Muscle of leg (tissue), 11 donors: ENCODE measurements around the gene ARHGAP27. TPM values are rescaled to one million over a fixed set of nuclear protein-coding genes. Genes with fewer than 3 reads are reported as not detected.
"Not testable (repeated sequence)": the region's sequence is repeated elsewhere in the genome, so short reads cannot be mapped to it uniquely, and the experiment has no call there.

Experiments
- DNase-seq: peaks from one replicate; pipeline ENCODE4 v3.0.0; 2013
- H3K27ac ChIP-seq: one replicate; pipeline ENCODE4 v1.5.1; 2013; ENCODE audit warnings: mild to moderate bottlenecking, low read length, control low read depth
- H3K27me3 ChIP-seq: one replicate; pipeline ENCODE4 v1.6.1; 2013; ENCODE audit warnings: low read length; ENCODE audit not compliant: control insufficient read depth, insufficient read depth
- H3K36me3 ChIP-seq: one replicate; pipeline ENCODE4 v1.6.1; 2013; ENCODE audit warnings: low read length; ENCODE audit not compliant: control insufficient read depth, insufficient read depth
- H3K4me1 ChIP-seq: one replicate; pipeline ENCODE4 v1.6.1; 2013; ENCODE audit warnings: low read length; ENCODE audit not compliant: control insufficient read depth, insufficient read depth
- H3K4me3 ChIP-seq: one replicate; pipeline ENCODE4 v1.5.1; 2013; ENCODE audit warnings: low read length, control low read depth
- H3K9me3 ChIP-seq: replicated peaks from 2 replicates; pipeline ENCODE4 v1.6.1; 2013; ENCODE audit warnings: low read depth, low read length; ENCODE audit not compliant: control insufficient read depth
- WGBS: methylation state at CpG from one replicate; pipeline ENCODE4 v1.1.5; 2013; ENCODE audit warnings: missing lambda C conversion rate; ENCODE audit not compliant: insufficient coverage; 5-methylcytosine and 5-hydroxymethylcytosine counted together
- polyA plus RNA-seq, 8 donors: library from polyadenylated mRNA; unstranded; fragments of 120-200 nt; gene quantifications; one replicate each; pipeline versions ENCODE4 v1.2.1 to v1.2.3, GENCODE V29; 2013; ENCODE audit warnings: inconsistent platforms in 1 of 8, low replicate concordance in 1 of 8; ENCODE audit not compliant: insufficient read length in 8 of 8, insufficient read depth in 1 of 8
- total RNA-seq: library from RNA; stranded (reverse); fragments of 120-200 nt; gene quantifications from one replicate; pipeline ENCODE4 v1.2.4, GENCODE V29; 2013

Gene ARHGAP27
- total and polyA plus RNA-seq, 9 donors: 7.1 to 19.0 (median 9.8) TPM

DNA sequence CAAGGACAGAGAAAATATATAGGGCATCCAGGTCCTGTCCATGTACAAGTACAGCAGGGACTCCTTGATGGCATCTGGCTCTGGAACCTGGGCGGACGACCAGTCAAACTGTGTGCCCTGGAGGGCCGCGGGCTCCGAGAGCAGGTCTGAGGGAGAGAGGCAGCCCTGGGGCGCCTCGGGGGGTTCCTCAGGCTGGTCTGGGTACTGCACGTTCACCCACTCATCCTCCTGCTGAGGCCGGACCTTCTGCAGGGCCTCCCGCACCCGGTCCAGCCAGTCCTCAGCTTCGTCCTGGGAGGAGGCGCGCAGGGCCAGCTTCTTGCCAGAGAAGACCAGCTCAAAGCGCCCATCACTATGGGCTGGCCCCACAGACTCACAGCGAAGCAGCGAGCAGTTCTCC is 21.1 kb upstream of the ARHGAP27 start:
- not testable (repeated sequence) for DNase-seq, H3K9me3 ChIP-seq, H3K36me3 ChIP-seq, H3K27ac ChIP-seq, H3K4me3 ChIP-seq, H3K27me3 ChIP-seq, H3K4me1 ChIP-seq
- 82% methylated on average over 12 of the region's 17 CpGs for WGBS

DNA sequence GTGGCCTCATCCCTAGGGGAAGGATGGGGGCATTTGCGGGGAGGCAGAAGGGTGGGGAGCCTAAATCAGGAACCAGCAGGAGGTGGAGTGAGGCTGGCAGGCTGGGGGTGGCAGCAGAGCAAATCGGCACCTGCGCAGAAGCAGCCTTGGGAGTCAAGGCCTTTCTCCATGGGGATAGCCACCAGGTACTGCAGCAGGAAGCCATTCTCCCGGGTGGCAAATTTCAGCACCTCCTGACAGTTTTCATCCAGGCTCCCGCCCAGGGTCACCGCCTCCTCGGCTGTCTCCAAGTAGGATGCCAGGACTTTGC is 20.5 kb upstream of the ARHGAP27 start:
- not testable (repeated sequence) for H3K4me1 ChIP-seq, H3K27me3 ChIP-seq, DNase-seq, H3K36me3 ChIP-seq, H3K27ac ChIP-seq, H3K4me3 ChIP-seq, H3K9me3 ChIP-seq
- WGBS: no CpG with 5 or more reads among the region's 7 CpGs

DNA sequence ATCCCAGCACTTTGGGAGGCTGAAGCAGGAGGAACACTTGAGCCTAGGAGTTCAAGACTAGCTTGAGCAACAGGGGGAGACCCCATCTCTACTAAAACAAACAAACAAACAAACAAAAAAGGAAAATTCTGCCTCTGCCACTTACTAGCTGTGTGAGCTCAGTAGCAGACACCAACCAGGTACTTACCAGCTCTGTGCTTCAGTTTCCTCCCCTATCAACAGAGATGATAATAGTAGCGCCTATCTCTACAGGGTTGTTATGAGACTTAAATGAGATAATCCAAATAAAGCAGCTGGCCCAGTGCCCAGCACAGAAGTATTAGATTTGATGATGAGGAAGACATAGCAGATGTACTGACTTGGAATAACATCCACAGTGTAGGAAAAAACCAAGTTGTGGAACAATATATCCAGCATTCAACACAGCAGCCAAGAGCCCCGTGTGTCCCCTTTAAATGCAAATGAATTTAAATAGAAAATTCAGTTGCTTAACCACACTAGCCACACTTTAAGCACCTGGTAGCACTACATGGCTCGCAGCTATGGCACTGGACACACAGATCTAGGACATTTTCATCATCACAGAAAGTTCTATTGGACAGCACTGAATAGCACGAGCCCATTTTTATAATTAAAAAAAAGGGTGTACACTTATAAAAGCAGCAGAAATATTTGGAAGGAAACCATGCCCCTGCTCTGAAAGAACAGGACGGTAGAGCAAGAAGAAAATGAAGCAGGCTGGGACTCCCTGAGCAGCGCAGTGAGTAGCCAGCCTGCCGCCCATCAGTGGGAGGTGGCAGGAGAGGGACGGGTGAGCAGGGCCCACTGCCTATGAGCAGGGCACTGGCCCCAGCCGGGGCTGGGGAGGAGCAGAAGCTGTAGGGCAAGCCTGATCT is 19.9 kb upstream of the ARHGAP27 start:
- H3K4me3 ChIP-seq, H3K9me3 ChIP-seq, H3K27ac ChIP-seq, DNase-seq, H3K36me3 ChIP-seq, H3K4me1 ChIP-seq, H3K27me3 ChIP-seq: not testable (repeated sequence)
- WGBS: 84% methylated on average over 3 of the region's 9 CpGs

DNA sequence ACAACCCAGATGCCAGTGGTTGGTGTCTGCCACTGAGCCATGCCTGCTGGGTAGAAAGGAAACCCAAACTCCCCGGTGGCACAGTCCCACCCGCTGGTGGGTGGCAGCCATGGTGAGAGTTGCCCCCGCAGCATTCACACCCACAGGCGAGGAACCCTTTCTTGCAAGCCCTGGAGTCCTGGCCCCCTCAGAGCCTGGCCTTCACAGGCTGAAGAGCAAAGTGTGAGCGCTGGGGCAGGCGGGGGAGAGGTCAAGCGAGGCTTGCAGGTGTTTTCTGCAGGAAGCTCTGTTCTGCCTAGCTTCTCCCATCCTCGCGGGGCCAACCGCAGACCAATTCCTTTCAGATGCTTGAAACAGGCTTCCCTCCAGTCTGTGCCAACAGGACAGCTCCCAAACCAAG is 19.0 kb upstream of the ARHGAP27 start:
- DNase-seq, H3K27me3 ChIP-seq, H3K4me1 ChIP-seq, H3K36me3 ChIP-seq, H3K9me3 ChIP-seq, H3K27ac ChIP-seq, H3K4me3 ChIP-seq: not testable (repeated sequence)
- 92% methylated on average over 6 of the region's 10 CpGs for whole genome bisulfite sequencing

- Histone ChIP-seq H3K4me3 (no peak overlapping the region), H3K9me3 (no peaks in the 10 kb centered on the region), H3K36me3 (peaks cover 2% of the 10 kb centered on the region), H3K27me3 (no peaks in the 10 kb centered on the region), H3K27ac (no peak overlapping the region), H3K4me1 (peaks cover 5% of the 10 kb centered on the region)
- no peak for DNase-seq
- WGBS: 75% methylated on average over 6 of the region's 8 CpGs
Observed at GRCh38 chr17:45451131-45451530, 18.5 kb upstream of the ARHGAP27 start.

GRCh38 chr17:45449708-45450329 is 17.1 kb upstream of the ARHGAP27 start:
- DNase-seq, H3K4me3 ChIP-seq, H3K36me3 ChIP-seq: not testable (repeated sequence)

GRCh38 chr17:45449260-45449659 is 16.6 kb upstream of the ARHGAP27 start:
- DNase-seq, H3K4me3 ChIP-seq, H3K9me3 ChIP-seq, H3K27ac ChIP-seq, H3K4me1 ChIP-seq, H3K36me3 ChIP-seq, H3K27me3 ChIP-seq: not testable (repeated sequence)
- 88% methylated on average over 1 of the region's 1 CpG for WGBS

More at GRCh38 chr17:45449708-45450329, 17.1 kb upstream of the ARHGAP27 start:
- H3K27ac ChIP-seq, H3K27me3 ChIP-seq, H3K9me3 ChIP-seq, H3K4me1 ChIP-seq: not testable (repeated sequence)
- 100% methylated on average over 1 of the region's 1 CpG for WGBS

- not testable (repeated sequence) for H3K4me1 ChIP-seq, H3K36me3 ChIP-seq, H3K27me3 ChIP-seq, DNase-seq, H3K4me3 ChIP-seq, H3K27ac ChIP-seq, H3K9me3 ChIP-seq
- WGBS: no CpG with 5 or more reads among the region's 1 CpG
Observed at GRCh38 chr17:45448483-45448882, 15.8 kb upstream of the ARHGAP27 start.

DNA sequence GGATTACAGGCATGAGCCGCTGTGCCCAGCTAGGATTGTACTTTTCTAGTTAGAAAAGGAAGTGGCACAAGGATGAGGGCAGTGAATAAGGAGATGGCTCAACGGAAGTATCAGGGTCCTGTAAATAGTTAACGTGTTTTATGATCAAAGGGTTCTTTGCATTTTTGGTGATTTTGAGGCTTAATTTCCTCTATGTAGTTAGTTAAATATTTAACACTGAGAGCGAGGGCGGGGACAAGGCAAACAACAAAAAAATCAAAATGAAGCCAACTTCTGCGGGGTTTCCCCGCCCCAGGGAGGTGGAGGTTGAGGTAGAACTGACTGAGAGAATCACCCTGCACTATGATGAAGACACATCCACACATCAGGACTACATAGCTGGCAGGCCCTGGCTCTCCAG is 15.4 kb upstream of the ARHGAP27 start:
- not testable (repeated sequence) for H3K27ac ChIP-seq, H3K4me1 ChIP-seq, H3K9me3 ChIP-seq, H3K27me3 ChIP-seq, H3K36me3 ChIP-seq, DNase-seq, H3K4me3 ChIP-seq
- WGBS: no CpG with 5 or more reads among the region's 7 CpGs

GRCh38 chr17:45447650-45448049 is 15.0 kb upstream of the ARHGAP27 start:
- H3K36me3 ChIP-seq, H3K9me3 ChIP-seq, DNase-seq, H3K4me3 ChIP-seq, H3K4me1 ChIP-seq, H3K27me3 ChIP-seq: not testable (repeated sequence)
- WGBS: 14% methylated on average over 3 of the region's 14 CpGs
- peak overlapping the region; percentile 29 for H3K27ac ChIP-seq
